Skeletal muscle satellite cell (primary cell): ENCODE results near the gene CACNA1D.

Experiments
- H3K27me3 ChIP-seq: 2 replicates; pipeline ENCODE4 v1.7.0; 2013; ENCODE audit warnings: low read length; ENCODE audit not compliant: control insufficient read depth, insufficient read depth
- H3K36me3 ChIP-seq: 2 replicates; pipeline ENCODE4 v1.7.0; 2013; ENCODE audit warnings: mild to moderate bottlenecking, control low read depth, low read length; ENCODE audit not compliant: insufficient read depth
- H3K4me1 ChIP-seq: 2 replicates; pipeline ENCODE4 v1.7.0; 2013; ENCODE audit warnings: low read length; ENCODE audit not compliant: control insufficient read depth, insufficient read depth
- H3K4me2 ChIP-seq: 2 replicates; pipeline ENCODE4 v1.7.0; 2013; ENCODE audit warnings: mild to moderate bottlenecking, low read length
- H3K4me3 ChIP-seq: 2 replicates; pipeline ENCODE4 v1.7.0; 2013; ENCODE audit warnings: low read length
- H3K9ac ChIP-seq: 2 replicates; pipeline ENCODE4 v1.7.0; 2013; ENCODE audit warnings: mild to moderate bottlenecking, low read depth, low read length, moderate library complexity
- H3K9me3 ChIP-seq: replicated peaks from 2 replicates; pipeline ENCODE4 v1.7.0; 2013; ENCODE audit warnings: mild to moderate bottlenecking, control low read depth, low read length

The CACNA1D gene

DNA sequence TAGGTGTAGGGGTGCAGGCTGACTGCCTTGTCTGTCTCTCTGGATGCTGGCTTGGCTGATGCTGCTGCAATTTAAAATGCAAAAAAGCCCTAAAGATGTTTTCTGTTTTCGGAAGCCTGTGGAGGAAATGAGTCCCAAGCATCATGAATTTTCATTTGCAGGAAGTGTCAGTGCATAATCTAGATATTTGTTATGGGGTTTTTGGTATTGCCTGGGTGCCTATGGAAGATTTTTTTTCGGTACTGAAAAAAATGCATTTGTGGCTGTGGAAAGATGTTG is 1.9 kb downstream of the CACNA1D start:
- no peaks in the 10 kb centered on the region for H3K9me3 ChIP-seq
- H3K27me3 ChIP-seq = peaks cover 79% of the 10 kb centered on the region
- H3K9ac ChIP-seq = no peak overlapping the region

DNA sequence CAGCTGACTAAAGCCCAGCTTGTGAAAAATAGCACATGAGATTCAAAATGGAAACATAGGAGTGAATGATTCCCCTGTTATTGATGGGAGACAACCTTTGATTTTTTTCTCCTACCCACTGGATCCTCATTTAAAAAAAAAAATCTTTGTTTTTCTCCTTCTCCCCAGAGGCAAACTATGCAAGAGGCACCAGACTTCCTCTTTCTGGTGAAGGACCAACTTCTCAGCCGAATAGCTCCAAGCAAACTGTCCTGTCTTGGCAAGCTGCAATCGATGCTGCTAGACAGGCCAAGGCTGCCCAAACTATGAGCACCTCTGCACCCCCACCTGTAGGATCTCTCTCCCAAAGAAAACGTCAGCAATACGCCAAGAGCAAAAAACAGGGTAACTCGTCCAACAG is 2.6 kb downstream of the CACNA1D start:
- no peak overlapping the region for H3K9ac ChIP-seq
- H3K4me3 ChIP-seq = no peak overlapping the region
- H3K36me3 ChIP-seq = no peaks in the 10 kb centered on the region
- H3K27me3 ChIP-seq = peaks cover 77% of the 10 kb centered on the region
- peaks cover 6% of the 10 kb centered on the region for H3K4me1 ChIP-seq
- H3K4me2 ChIP-seq = no peak overlapping the region
- no peaks in the 10 kb centered on the region for H3K9me3 ChIP-seq

More for the DNA sequence above, 1.9 kb downstream of the CACNA1D start:
- Histone ChIP-seq H3K4me1 (peaks cover 6% of the 10 kb centered on the region), H3K4me3 (no peak overlapping the region), H3K4me2 (no peak overlapping the region), H3K36me3 (no peaks in the 10 kb centered on the region)

DNA sequence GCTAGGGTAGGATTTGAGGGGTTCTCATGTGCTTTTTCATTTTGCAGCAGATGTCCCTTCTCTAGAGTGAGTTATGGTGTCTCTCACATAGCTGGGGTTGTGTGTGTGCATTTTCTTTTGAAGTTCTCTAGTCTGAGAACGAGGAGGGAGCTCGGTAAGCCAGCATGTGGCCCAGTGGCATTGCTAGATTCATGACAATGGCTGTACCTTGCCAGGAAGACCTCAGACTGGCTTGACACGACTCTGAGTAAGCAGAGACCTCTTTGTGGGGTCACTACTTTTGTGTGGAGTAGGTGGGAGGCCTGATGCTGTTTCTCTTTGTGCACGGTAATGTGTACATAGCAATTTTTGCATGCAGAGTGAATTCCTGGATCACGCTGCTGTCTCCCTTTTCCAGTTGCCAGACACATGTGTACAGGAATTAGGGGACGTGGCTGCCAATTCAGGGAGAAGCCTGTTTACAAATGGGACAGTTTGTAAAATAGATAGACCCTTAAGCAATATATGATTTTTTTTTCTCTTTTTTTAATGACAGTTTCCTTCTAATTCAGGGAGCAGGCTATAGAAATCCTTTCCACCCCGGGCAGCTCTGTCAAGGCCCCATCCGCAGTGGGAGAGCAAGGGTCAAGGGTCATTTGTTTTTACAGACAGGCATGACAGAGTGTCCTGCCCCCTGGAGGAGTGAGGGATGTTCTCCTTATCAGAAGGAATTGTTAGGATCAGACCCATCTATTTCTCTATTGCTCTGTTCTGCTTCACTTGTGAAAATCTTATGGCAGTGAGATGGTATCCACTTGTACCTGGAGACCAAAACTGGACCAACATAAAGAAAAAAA is 4.6 kb downstream of the CACNA1D start:
- no peak overlapping the region for H3K4me3 ChIP-seq
- H3K4me2 ChIP-seq = no peak overlapping the region
- H3K9me3 ChIP-seq = no peaks in the 10 kb centered on the region
- H3K27me3 ChIP-seq = peaks cover 68% of the 10 kb centered on the region
- peaks cover 6% of the 10 kb centered on the region for H3K4me1 ChIP-seq
- H3K36me3 ChIP-seq = no peaks in the 10 kb centered on the region
- H3K9ac ChIP-seq = no peak overlapping the region

DNA sequence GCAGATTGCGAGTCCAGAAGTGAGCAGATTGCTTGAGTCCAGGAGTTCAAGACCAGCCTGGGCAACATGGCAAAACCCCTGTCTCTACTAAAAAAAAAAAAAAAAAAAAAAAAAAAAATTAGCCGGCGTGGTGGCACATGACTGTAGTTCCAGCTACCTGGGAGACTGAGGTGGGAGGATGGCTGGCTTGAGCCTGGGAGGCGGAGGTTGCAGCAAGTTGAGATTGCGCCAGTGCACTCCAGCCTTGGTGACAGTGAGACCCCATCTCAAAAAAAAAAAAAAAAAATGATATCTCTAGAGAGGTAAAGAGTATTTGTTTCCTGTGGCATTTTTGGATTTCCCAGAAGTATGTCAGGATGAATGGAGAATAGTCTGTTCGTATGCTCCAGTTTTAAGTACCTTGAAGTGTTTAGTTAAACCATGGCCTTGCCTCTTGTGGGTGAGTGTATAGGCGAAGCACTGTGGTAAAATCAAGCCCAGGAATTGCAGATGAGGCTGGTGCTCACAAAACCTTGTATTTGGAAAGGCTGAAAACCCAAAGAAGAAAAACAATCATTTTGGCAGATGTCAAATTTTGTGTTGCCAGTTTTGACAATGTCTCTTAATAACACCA is 5.9 kb downstream of the CACNA1D start:
- Histone ChIP-seq H3K4me2 (no peak overlapping the region), H3K4me3 (no peak overlapping the region), H3K4me1 (peaks cover 3% of the 10 kb centered on the region), H3K9ac (no peak overlapping the region), H3K36me3 (no peaks in the 10 kb centered on the region), H3K27me3 (peaks cover 64% of the 10 kb centered on the region), H3K9me3 (no peaks in the 10 kb centered on the region)

DNA sequence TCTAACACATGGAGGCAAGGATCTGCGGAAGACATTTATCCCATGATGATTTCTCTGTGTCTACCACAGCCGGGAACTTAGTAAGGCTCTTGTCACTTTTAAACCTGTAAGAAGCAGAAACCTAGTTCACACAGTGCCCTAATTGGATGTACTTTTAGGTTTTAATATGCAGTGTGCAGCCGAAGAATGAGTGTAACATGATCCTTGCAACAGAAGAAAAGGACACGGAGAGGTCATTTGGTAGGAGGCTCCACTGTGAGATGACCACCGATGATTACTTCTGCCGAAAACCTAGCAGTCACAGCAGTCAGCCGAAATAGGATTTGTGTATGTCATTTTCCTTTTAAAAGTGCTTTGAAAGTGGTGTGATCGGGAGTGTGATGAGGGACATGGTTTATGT is 6.8 kb downstream of the CACNA1D start:
- Histone ChIP-seq H3K4me1 (no peaks in the 10 kb centered on the region), H3K4me3 (no peak overlapping the region), H3K27me3 (peaks cover 64% of the 10 kb centered on the region), H3K9me3 (no peaks in the 10 kb centered on the region), H3K9ac (no peak overlapping the region), H3K36me3 (no peaks in the 10 kb centered on the region), H3K4me2 (no peak overlapping the region)

DNA sequence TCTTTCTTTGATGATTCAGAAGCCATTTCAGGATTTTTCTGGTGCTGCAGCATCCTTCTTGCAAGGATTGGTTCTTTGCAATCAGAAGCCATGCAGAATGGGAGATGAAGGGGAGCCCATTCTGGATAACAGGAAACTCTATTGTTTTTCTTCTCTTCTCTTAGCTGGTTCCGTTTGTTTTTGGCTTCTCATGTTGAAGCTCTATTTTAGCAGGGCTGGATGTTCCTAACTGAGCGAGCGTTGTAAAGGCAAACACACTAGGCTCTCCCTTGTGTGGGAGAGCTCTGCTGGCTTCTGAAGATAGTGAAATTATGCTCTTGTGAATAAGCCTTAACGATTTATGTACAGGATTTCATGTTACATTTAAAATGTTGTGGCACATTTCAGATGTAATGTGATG is 8.3 kb downstream of the CACNA1D start:
- H3K4me1 ChIP-seq = no peaks in the 10 kb centered on the region
- no peaks in the 10 kb centered on the region for H3K36me3 ChIP-seq
- no peak overlapping the region for H3K9ac ChIP-seq
- H3K4me2 ChIP-seq = no peak overlapping the region
- H3K4me3 ChIP-seq = no peak overlapping the region
- H3K27me3 ChIP-seq = peaks cover 51% of the 10 kb centered on the region
- H3K9me3 ChIP-seq = no peaks in the 10 kb centered on the region

DNA sequence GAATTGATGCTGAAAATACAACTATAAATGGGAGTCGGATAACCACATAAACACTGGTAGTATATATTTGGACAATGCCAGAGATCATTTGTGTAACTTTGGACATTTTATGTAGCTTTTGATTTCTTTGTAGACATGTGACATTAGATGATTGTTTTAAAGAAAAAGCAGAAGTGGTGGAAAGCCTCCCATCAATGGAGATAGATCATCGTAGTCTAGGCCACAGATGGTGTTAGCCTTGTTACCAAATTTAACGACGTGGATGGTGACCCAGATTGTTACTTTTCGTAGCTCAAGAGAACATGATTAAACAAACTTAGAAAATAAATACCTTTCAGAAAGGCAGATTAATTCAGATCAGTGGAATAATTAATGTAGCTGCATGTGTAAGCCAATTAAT is 8.8 kb downstream of the CACNA1D start:
- Histone ChIP-seq H3K9ac (no peak overlapping the region), H3K9me3 (no peaks in the 10 kb centered on the region), H3K36me3 (no peaks in the 10 kb centered on the region), H3K4me1 (no peaks in the 10 kb centered on the region), H3K4me3 (no peak overlapping the region), H3K27me3 (peaks cover 48% of the 10 kb centered on the region), H3K4me2 (no peak overlapping the region)

DNA sequence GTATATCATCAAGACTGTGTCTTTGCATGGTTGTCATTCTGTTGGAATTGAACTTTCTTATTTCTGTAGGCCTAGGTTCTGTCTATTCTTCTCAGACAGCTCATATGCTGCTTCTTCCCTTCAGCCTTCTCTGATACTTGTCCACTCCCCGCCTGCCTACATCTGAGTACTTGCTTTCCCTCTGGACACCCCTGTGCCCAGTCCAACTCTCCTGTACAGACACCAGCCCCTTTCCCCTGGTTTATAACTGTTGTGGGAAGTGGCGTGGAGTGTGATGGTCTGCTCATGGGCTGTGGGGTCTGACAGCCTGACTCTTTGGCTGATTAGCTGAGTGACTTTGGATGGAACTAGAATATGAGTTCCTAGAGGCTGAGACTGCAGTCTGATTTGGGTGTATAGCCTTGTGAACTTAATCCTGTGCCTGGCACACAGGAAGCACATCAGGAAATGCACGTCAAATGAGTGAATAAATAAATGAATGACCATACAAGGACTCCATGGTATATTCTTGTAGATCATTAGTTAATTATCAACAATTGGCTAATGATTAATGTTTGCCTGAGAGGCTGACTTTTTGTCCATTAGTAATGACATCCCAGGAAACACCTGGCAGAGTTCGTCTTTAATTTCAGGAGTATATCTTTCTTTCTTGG is 11.8 kb downstream of the CACNA1D start:
- H3K9me3 ChIP-seq = no peaks in the 10 kb centered on the region
- H3K4me3 ChIP-seq = no peak overlapping the region
- H3K9ac ChIP-seq = no peak overlapping the region
- H3K4me2 ChIP-seq = no peak overlapping the region
- H3K36me3 ChIP-seq = no peaks in the 10 kb centered on the region
- peaks cover 57% of the 10 kb centered on the region for H3K27me3 ChIP-seq
- no peaks in the 10 kb centered on the region for H3K4me1 ChIP-seq

DNA sequence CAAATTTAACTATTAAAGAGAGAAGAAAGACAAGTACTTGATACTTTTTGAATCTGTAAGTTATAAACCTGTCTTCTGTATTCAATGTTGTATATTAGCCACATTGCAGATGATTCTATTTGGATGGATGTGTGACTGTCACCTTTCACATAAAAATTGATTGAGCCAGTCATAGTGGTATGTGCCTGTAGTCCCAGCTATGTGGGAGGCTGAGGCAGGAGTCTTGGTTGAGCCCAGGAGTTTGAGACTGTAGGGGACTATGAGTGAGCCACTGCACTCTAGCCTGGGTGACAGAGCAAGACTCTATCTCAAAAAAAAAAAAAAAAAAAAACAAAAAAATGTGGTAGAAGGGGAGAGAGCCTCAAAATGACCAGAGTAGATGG is 12.3 kb downstream of the CACNA1D start:
- Histone ChIP-seq H3K9me3 (no peaks in the 10 kb centered on the region), H3K36me3 (no peaks in the 10 kb centered on the region), H3K4me3 (no peak overlapping the region), H3K27me3 (peaks cover 54% of the 10 kb centered on the region), H3K4me2 (no peak overlapping the region), H3K9ac (no peak overlapping the region), H3K4me1 (no peaks in the 10 kb centered on the region)

DNA sequence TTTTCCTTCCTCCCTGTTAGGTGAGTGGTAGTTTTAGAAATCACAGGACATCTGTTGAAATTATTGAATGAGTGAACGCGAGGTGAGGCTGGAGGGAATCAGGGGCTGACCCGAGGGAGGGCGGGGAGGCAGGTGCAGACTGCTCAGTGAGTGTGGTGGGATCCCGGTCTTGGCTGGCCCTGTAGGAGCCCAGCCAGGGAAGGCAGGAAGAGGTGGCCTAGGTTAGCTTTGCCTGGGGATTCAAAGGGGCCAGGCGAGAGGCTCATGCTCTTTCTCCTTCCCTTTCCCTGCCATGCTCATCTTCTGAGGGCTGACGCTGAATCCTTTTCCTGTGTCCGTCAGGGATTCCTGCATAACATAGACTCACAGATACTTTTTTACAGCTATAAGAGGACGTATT is 15.1 kb downstream of the CACNA1D start:
- no peaks in the 10 kb centered on the region for H3K4me1 ChIP-seq
- no peak overlapping the region for H3K4me2 ChIP-seq
- no peaks in the 10 kb centered on the region for H3K36me3 ChIP-seq
- H3K27me3 ChIP-seq = peaks cover 51% of the 10 kb centered on the region
- H3K9me3 ChIP-seq = no peaks in the 10 kb centered on the region
- no peak overlapping the region for H3K4me3 ChIP-seq
- no peak overlapping the region for H3K9ac ChIP-seq

DNA sequence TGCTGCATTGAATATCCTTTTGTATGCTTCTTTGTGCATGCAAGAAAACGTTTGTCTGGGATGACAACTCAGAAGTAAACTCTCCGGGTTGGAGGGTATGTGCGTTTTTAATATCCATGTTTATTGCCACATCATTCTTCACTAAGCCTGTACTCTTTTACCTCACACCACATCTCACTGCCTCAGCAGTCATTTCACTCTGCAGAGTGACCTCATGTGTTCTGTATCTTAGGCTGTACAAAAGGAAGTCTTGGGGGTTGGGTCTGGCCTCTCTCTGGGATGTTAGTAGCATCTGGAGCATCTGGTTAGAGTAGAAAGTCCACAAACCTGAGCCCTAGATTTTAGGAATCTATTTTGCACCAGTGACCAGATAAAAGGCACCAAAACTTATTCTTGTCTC is 16.1 kb downstream of the CACNA1D start:
- H3K9me3 ChIP-seq = no peaks in the 10 kb centered on the region
- no peak overlapping the region for H3K9ac ChIP-seq
- H3K4me3 ChIP-seq = no peak overlapping the region
- no peaks in the 10 kb centered on the region for H3K36me3 ChIP-seq
- no peaks in the 10 kb centered on the region for H3K4me1 ChIP-seq
- no peak overlapping the region for H3K4me2 ChIP-seq
- H3K27me3 ChIP-seq = peaks cover 46% of the 10 kb centered on the region

DNA sequence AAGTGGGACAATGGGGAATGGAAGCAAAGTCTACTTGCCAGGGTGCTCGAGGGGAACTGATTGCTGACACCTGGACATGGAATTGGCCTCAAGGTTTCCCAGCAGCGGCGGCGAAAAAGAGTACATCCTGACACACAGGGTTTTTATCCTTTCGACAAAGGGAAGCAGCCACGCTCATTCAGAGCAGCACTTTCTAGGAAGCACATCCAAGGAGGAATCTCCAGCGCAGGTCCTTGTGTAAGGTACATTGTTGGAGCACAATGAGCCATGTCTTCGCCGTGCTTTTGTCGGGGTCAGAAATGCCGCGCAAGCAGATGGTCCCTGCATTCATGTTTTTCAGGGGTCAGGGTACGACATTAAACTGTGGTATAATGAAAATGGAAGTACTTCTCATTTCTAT is 16.8 kb downstream of the CACNA1D start:
- Histone ChIP-seq H3K9me3 (no peaks in the 10 kb centered on the region), H3K4me1 (no peaks in the 10 kb centered on the region), H3K27me3 (peaks cover 39% of the 10 kb centered on the region), H3K9ac (no peak overlapping the region), H3K4me3 (no peak overlapping the region), H3K4me2 (no peak overlapping the region), H3K36me3 (no peaks in the 10 kb centered on the region)
